SK-N-SH (cell line): ENCODE measurements around the gene STYXL1.

ENCODE experiments used
- CHD2 ChIP-seq: fragments of 150-350 bp; IDR thresholded peaks from 2 replicates; pipeline ENCODE4 v1.6.1; 2018; ENCODE audit warnings: low read length; ENCODE audit not compliant: partially characterized antibody
- REST ChIP-seq: IDR thresholded peaks from 2 replicates; pipeline ENCODE4 v1.6.1; 2012; ENCODE audit warnings: mild to moderate bottlenecking, low read depth, low read length, moderate library complexity

GRCh38 chr7:75950111-75950681 is 97.6 kb downstream of the STYXL1 start:
- TF ChIP-seq REST (no peak), CHD2 (no peak)
